Renal cortex interstitium (tissue), 11 donors: ENCODE results near the gene TRIM71. TPM values are rescaled to one million over a fixed set of nuclear protein-coding genes. Genes with fewer than 3 reads are reported as not detected.

Experiments used
- DNase-seq, 11 donors: peaks; one replicate each; pipeline ENCODE4 v3.0.0-alpha.2; 2013; ENCODE audit warnings: low read depth in 9 of 11, low spot score in 4 of 11; ENCODE audit errors: extremely low read depth in 1 of 11
- polyA plus RNA-seq, 3 donors: library from polyadenylated mRNA; unstranded; fragments of 120-200 nt; gene quantifications; one replicate each; pipeline ENCODE4 v1.2.1, GENCODE V29; 2013; ENCODE audit not compliant: insufficient read length in 3 of 3

TRIM71 gene
- polyA plus RNA-seq, 3 donors: 7.5 to 8.5 (median 8.3) TPM

- DNase-seq: no peak
Measured at GRCh38 chr3:32856355-32856889, 38.6 kb downstream of the TRIM71 start.

DNA sequence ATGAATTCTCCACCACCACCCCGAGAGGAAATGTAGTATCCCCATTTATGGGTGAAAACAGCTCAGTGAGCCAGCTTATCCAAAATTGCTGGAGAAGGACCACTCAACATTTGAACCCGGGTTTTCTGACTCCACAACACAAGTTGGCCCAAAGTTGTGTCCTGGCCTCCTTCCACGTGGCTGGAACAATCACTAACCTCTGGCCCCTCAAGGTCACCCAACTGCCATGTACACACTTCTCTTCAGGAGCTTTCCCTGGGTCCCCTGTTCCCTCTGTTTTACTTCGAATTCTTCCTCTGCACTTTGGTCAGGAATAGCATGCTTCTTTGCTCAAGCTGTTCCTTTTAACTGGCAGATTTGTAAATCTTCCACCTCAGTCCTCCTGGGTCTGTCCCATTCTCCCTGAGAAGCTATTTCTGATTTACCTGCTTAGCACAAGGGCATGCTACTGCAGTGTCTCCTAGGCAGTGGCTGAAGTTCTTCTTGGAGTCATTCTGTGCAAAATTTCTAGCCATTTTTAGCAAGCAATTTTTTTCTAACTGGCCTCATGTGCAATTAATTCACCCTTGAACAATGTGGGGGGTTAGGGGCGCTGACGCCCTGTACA, 39.2 kb downstream of the TRIM71 start:
- DNase-seq: no peak

GRCh38 chr3:32857921-32858320, 40.1 kb downstream of the TRIM71 start:
- DNase-seq: no peak

DNA sequence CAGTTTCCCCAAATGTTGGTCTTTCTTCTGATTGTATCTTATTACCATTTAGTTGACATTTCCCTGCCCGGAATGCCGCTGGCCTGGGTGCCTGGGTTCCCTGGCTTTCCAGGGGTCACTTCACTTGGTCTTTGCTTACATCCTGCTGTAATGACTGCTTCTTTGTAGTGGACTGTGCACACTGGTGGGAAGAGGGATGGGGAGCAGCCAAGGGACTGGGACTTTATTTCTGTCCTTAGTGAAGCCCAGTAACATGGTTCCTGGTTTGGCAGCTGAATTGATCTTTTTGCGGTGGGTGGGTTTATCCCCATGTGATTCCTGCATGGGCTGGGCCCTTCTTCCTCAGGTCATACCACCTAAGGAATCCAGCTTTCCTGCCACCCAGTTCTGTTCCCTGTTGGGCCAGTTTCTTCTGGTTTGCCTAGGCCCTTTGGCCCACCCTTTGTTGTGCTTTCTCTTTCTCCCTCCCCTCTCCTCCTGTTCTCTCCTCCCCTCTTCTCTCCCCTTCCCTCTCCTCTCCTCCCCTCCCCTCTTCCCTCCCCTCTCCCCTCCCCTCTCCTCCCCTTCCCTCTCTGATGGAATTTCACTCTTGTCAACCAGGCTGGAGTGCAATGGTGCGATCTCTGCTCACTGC, 41.9 kb downstream of the TRIM71 start:
- no peak for DNase-seq

DNA sequence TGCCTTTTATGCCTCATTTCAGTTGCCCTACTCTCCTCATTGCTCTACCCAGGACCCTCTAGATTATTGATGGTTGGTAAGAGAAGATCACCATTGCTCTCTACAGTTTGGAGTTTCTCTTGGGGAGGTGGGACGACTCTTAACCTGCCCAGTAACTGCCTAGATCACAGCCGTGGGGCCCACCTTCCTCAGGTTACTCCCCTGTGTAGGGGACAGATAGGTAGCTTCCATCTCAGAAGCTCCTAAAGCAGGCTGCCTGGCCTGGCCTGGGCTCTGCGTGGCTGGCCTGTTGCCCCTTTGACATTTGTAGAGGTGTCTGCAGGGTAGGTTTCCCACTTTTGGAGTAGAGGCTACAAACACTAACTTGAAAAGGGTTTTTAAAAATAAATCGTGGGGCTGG, 42.7 kb downstream of the TRIM71 start:
- no peak for DNase-seq

- no peak for DNase-seq
Measured at GRCh38 chr3:32861681-32862080, 43.9 kb downstream of the TRIM71 start.

- peak in 6 of 11 donors; percentile 42 to 69 (median 64) for DNase-seq
Measured at GRCh38 chr3:32862247-32862935, 44.6 kb downstream of the TRIM71 start.

GRCh38 chr3:32862936-32863487, 45.2 kb downstream of the TRIM71 start:
- peak in 1 of 11 donors; percentile 41 for DNase-seq

DNA sequence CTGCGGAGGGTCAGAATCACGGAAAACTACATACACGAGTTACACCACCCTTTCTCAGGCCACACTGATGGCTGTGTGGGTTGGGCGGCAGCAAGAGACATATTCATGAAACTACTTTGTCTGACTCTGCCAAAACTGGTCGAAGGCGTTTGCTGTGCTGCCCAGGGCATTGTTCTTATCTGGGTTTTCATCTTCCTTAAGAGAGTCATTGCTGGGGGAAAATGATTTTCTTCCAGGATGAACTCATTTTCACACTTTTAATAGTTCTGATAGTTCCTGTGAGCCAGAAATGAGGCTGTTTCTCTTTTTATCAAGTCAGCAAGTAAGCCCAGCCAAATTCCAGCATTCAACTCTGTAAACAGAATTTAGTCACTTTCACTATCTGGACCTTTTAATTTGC, 47.6 kb downstream of the TRIM71 start:
- DNase-seq: no peak

- no peak for DNase-seq
Measured at GRCh38 chr3:32866533-32866932, 48.7 kb downstream of the TRIM71 start.

- DNase-seq: no peak
Measured at GRCh38 chr3:32867954-32868353, 50.2 kb downstream of the TRIM71 start.

DNA sequence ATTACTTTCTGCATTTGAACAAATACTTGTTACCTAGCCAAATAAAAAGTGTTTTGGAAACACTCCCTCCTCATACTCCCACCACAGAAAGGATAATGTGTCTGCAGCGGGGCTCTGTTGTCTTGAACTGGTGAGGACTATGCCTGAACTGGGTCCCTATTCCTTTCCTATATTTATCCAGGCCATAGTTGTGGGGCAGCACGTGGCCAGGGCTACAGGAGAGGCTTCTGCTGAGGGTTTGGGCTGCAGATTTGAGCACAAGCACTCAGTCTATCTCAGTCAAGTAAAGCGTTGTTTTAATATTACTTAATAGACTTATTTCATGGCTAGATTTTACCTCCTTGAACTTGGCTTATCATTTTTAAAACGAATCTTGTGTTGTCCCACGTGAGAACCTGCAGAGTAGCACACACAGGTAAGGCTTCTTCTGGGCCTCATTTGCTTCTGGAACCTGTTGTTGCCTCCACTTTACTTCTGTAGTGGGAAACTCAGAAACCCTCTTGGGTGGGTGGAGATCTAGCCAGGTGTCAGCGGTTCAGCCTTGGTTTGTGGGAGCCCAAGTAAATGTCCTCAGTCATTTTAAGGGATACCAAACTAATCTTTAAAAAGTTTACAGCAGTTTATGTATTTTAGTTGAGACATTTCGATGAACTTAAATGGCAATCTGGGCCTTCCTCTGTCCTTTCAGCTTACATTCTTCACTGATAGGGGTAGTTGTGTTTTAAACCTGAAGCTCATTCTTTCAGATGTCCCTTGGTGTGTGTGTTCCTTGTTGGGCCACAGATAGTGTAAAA, 51.1 kb downstream of the TRIM71 start:
- no peak for DNase-seq

DNA sequence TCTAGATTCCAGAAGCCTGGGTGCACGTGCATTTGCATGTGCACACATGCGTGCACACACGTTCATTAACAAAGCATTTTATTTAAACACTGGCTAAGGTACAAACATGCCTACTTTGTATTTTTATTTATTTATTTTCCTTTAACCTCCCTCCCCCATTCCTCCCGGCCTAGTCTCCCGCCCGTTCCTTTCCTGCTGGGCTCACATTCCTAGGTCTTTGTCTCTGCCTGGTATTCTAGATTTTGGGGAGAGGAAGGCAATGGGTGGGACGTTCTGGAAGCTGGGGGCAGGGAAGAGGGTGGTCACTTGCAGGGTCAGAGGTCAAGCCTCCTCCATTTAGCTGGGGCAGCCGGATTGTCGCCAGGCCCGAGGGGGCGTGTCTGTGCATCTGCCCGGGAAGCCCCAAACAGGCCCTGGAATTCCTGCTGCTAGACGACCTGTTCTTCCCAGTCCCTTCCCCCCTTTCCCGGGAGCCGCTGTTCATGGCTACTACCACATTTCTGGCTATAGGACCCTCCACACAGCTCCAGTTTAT, 51.8 kb downstream of the TRIM71 start:
- no peak for DNase-seq

GRCh38 chr3:32870373-32871095, 52.7 kb downstream of the TRIM71 start:
- no peak for DNase-seq

- no peak for DNase-seq
Measured at GRCh38 chr3:32871273-32871672, 53.5 kb downstream of the TRIM71 start.

DNA sequence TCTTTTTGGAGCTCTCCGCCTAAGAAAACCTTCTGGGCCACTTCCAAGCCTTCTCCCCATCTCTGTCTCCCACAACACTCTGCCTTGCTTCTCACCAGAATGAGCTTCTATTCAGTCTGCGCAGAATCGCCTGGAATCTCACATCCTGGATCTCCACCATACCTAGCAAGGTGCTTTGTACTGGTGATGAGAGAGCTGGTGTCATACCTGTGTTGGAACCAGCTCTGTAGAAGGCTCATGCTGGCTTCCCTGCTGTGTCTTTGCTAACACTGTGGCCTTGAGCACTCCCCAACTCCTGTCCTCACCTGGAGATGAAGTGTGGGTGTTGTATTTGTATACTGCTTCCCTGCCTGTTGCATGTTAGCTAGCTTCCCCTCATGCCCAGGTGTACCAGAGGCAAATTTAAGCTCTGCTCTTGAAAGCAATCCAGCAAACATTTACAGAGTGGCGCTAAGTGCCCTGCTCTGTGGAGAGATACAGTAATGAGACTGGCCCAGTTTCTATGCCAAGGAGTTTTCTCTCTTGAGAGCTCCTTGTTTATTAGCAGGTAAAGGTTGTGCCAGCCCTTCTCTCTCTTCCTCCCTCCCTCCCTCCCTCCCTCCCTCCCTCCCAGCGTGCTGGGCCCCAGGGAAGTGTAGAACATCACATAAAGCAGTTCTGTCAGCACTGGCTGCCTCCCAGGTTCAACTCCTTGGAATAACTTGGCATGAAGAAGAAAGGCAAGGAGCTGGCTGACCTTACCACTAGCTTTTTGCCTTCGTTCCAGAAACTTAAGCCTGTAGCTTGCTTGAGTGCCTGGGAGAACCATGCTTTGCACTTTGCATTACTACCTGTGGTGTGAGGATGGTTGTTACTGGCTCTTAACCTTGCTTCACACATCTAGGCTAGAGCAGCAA, 54.9 kb downstream of the TRIM71 start:
- DNase-seq: no peak

DNA sequence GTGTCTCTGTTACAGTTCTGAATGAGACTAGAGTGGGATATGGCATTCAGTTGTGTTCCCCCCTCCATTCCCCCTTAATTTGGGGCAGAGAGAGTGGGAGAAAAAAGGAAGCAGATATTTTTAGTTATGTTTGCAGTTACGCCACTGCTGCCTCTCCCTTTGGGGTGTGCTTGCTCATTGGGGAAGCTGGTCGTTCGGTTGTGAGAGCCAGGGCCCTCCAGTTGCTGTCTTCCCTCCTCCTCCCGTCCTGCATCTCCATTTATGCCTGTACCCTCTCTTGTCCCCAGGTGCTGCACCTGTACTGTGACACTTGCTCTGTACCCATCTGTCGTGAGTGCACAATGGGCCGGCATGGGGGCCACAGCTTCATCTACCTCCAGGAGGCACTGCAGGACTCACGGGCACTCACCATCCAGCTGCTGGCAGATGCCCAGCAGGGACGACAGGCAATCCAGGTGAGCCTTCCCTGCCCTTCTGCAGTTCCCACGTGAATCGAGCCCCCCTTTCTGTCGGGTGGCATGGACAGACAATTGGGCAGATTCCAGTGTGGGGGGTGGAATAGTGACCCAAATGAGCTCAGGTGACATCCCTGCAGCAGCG, 55.8 kb downstream of the TRIM71 start:
- no peak for DNase-seq
